GM21367 (cell line): Measurements from ENCODE around the gene SCRN1.
A peak's percentile ranks its signal among the peaks of the same experiment; 100 is the strongest.

ENCODE experiments used
- ATAC-seq: cut with Tn5 transposase; IDR thresholded peaks from one replicate; pipeline ENCODE4 v1.9.1; 2021; ENCODE audit not compliant: unreplicated experiment

The SCRN1 gene

GRCh38 chr7:30010021-30010420 is 20.4 kb upstream of the SCRN1 start:
- ATAC-seq = no peak

GRCh38 chr7:30005464-30005863 is 15.9 kb upstream of the SCRN1 start:
- ATAC-seq = no peak

- ATAC-seq = no peak
Measured at GRCh38 chr7:30003098-30003497, 13.5 kb upstream of the SCRN1 start.

- ATAC-seq = no peak
Measured at GRCh38 chr7:30001998-30002397, 12.4 kb upstream of the SCRN1 start.

GRCh38 chr7:29998489-29998888 is 8.9 kb upstream of the SCRN1 start:
- no peak for ATAC-seq

- no peak for ATAC-seq
Measured at GRCh38 chr7:29996321-29996720, 6.7 kb upstream of the SCRN1 start.

- ATAC-seq = no peak
Measured at GRCh38 chr7:29995652-29996051, 6.1 kb upstream of the SCRN1 start.

GRCh38 chr7:29993140-29993539 is 3.5 kb upstream of the SCRN1 start:
- no peak for ATAC-seq

GRCh38 chr7:29991937-29992336 is 2.3 kb upstream of the SCRN1 start:
- ATAC-seq = no peak

GRCh38 chr7:29990931-29991330 is 1.3 kb upstream of the SCRN1 start:
- ATAC-seq = no peak

GRCh38 chr7:29988424-29989256 is 961 bp downstream of the SCRN1 start:
- peak; percentile 31 for ATAC-seq

- no peak for ATAC-seq
Measured at GRCh38 chr7:29987811-29988317, 1.7 kb downstream of the SCRN1 start.

GRCh38 chr7:29987083-29987482 is 2.5 kb downstream of the SCRN1 start:
- no peak for ATAC-seq

GRCh38 chr7:29980151-29980550 is 9.4 kb downstream of the SCRN1 start:
- ATAC-seq = no peak

- ATAC-seq = no peak
Measured at GRCh38 chr7:29977886-29978651, 11.5 kb downstream of the SCRN1 start.

GRCh38 chr7:29976673-29977415 is 12.8 kb downstream of the SCRN1 start:
- ATAC-seq = no peak

GRCh38 chr7:29976266-29976665 is 13.3 kb downstream of the SCRN1 start:
- ATAC-seq = no peak

GRCh38 chr7:29975561-29975960 is 14.0 kb downstream of the SCRN1 start:
- no peak for ATAC-seq

- ATAC-seq = no peak
Measured at GRCh38 chr7:29974286-29974685, 15.3 kb downstream of the SCRN1 start.

- no peak for ATAC-seq
Measured at GRCh38 chr7:29972315-29972669, 17.3 kb downstream of the SCRN1 start.

GRCh38 chr7:29971566-29972314 is 17.9 kb downstream of the SCRN1 start:
- ATAC-seq = no peak
